BLaER1 (cell line): Measurements from ENCODE around the gene CFAP54.
"Not testable (repeated sequence)": the region's sequence is repeated elsewhere in the genome, so short reads cannot be mapped to it uniquely, and the experiment has no call there.

Source experiments
- H3K27ac ChIP-seq: shearing (Covaris generic); formaldehyde crosslinking; 2 replicates; pipeline ENCODE4 v1.8.1; 2022
- H3K27me3 ChIP-seq: shearing (Covaris generic); formaldehyde crosslinking; 2 replicates; pipeline ENCODE4 v1.8.1; 2022
- H3K36me3 ChIP-seq: shearing (Covaris generic); formaldehyde crosslinking; 2 replicates; pipeline ENCODE4 v1.8.1; 2022
- H3K4me1 ChIP-seq: shearing (Covaris generic); formaldehyde crosslinking; 2 replicates; pipeline ENCODE4 v1.8.1; 2022
- H3K4me2 ChIP-seq: shearing (Covaris generic); formaldehyde crosslinking; 2 replicates; pipeline ENCODE4 v1.8.1; 2022
- H3K4me3 ChIP-seq: shearing (Covaris generic); formaldehyde crosslinking; 2 replicates; pipeline ENCODE4 v1.8.1; 2022
- H3K9ac ChIP-seq: shearing (Covaris generic); formaldehyde crosslinking; 2 replicates; pipeline ENCODE4 v1.8.1; 2022
- H3K9me3 ChIP-seq: shearing (Covaris generic); formaldehyde crosslinking; 2 replicates; pipeline ENCODE4 v1.8.1; 2022
- H4K20me1 ChIP-seq: shearing (Covaris generic); formaldehyde crosslinking; 2 replicates; pipeline ENCODE4 v1.8.1; 2022
- Cebpa-rat ChIP-seq: shearing (Covaris generic); IDR thresholded peaks from 2 replicates; pipeline ENCODE4 v1.8.1; 2022

The CFAP54 gene

DNA sequence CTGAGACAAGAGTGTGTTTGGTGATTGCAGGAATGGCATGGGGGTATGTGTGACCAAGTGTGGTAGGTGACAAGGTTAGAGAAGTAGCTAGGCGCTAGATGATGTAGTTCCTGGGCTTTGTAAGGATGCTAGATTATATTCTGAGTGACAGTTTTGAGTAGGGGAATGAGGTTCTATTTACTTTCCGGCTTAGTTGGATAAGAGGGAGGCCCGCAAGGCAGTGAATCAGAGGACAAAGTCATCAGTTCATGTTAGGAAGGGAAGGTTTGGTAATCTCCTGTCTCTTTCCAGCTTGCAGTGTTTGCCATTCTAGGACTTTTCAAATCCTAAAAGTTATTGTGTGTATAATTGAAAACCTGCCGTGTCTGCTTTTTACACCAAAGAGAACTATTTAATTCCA lies 45.0 kb downstream of the CFAP54 start:
- Histone ChIP-seq H4K20me1 (no peaks in the 10 kb centered on the region), H3K4me2 (no peak overlapping the region), H3K27me3 (no peaks in the 10 kb centered on the region), H3K4me1 (no peaks in the 10 kb centered on the region), H3K4me3 (no peak overlapping the region), H3K9ac (no peak overlapping the region), H3K9me3 (no peaks in the 10 kb centered on the region), H3K27ac (no peak overlapping the region), H3K36me3 (no peaks in the 10 kb centered on the region)
- no peak for TF ChIP-seq Cebpa-rat

DNA sequence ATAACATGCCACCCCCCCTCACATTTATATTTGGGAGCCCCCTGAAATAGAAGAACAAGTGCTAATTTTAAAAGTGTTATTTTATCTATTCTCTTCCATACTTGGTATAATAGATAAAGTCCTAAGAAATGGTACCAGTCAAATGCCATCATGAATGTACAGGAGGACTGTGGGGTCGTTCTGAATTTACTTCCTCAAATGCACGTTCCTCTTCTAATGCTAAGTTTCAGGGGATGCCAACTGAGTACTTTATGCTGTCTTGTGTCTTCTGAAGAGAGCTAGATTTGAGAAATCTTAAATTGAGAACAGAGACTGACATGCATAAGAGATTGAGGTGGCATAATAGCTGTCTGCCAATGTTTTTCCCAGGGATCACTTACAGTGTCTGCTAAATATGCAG lies 59.0 kb downstream of the CFAP54 start:
- H3K4me1 ChIP-seq: peaks cover 11% of the 10 kb centered on the region
- no peaks in the 10 kb centered on the region for H3K36me3 ChIP-seq
- H3K9ac ChIP-seq: no peak overlapping the region
- no peaks in the 10 kb centered on the region for H3K27me3 ChIP-seq
- H3K4me2 ChIP-seq: no peak overlapping the region
- no peak overlapping the region for H3K27ac ChIP-seq
- peaks cover under 1% of the 10 kb centered on the region; the same call in 1 of the 2 replicates for H3K9me3 ChIP-seq
- no peak for TF ChIP-seq Cebpa-rat
- H4K20me1 ChIP-seq: no peaks in the 10 kb centered on the region
- H3K4me3 ChIP-seq: no peak overlapping the region

GRCh38 chr12:96549341-96549740 lies 60.0 kb downstream of the CFAP54 start:
- H3K9me3 ChIP-seq: no peaks in the 10 kb centered on the region
- H3K27me3 ChIP-seq: no peaks in the 10 kb centered on the region
- H4K20me1 ChIP-seq: no peaks in the 10 kb centered on the region
- no peak overlapping the region for H3K4me3 ChIP-seq
- H3K4me1 ChIP-seq: peaks cover 11% of the 10 kb centered on the region
- no peak overlapping the region for H3K4me2 ChIP-seq
- no peaks in the 10 kb centered on the region for H3K36me3 ChIP-seq
- H3K9ac ChIP-seq: no peak overlapping the region
- no peak overlapping the region for H3K27ac ChIP-seq
- no peak for TF ChIP-seq Cebpa-rat

DNA sequence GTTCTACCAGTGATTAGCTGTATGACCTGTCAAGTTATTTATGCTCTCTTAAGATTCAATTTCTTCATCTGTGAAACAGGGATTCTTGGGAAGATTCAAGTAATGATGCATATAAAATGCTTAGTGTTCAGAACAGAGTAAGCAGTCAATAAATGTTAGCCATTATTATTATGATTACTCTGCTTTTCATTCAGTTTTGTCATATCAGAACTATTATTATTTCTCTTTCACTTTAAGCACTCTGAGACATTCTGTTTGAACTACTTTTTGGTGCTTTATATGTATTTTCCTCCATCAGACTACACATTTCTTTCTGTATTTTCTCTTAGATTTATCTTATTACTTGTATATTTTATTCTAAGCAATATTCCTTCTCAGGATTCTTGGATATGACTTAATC lies 81.2 kb downstream of the CFAP54 start:
- no peaks in the 10 kb centered on the region for H3K9me3 ChIP-seq
- H3K4me2 ChIP-seq: no peak overlapping the region
- TF ChIP-seq Cebpa-rat: no peak
- H4K20me1 ChIP-seq: no peaks in the 10 kb centered on the region
- H3K27ac ChIP-seq: no peak overlapping the region
- H3K36me3 ChIP-seq: no peaks in the 10 kb centered on the region
- H3K4me1 ChIP-seq: no peaks in the 10 kb centered on the region
- no peaks in the 10 kb centered on the region for H3K27me3 ChIP-seq
- H3K9ac ChIP-seq: no peak overlapping the region
- H3K4me3 ChIP-seq: no peak overlapping the region

DNA sequence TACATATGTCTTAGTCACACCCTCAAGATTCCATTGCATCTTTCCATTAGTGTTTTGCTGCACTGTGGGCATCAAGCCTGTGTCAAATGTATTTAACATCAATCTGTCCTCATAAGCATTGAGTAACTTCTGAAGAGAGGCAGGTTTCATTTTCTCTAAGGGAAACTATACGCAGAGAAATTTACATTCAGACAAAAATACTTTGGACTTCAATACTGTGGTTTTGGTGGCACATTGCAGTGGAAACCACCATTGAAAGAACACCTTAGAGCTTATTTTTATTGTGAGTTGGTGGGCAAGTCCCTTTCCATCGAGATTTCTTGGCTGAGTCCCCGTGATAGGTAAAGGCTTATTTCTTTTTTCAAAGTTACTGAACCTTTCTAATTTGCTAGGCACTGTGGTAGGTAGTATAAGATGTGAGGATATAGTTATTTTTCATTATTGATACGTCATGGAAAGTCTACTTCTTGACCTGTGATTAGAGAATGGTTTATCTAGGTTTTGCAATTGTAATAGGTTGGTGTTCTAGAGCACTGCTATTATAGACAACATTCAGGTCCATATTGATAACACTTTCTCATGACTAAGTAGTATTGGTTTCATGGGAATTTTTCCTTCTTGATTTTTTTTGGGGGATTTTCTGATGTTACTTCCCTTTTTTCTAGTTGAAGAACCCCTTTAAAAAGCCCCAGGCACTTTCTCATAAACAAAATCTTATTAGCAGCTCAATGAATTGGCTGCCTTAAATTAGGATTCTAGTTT lies 81.9 kb downstream of the CFAP54 start:
- TF ChIP-seq Cebpa-rat: no peak
- H3K27me3 ChIP-seq: no peaks in the 10 kb centered on the region
- no peak overlapping the region for H3K4me3 ChIP-seq
- no peaks in the 10 kb centered on the region for H3K9me3 ChIP-seq
- H3K36me3 ChIP-seq: no peaks in the 10 kb centered on the region
- no peaks in the 10 kb centered on the region for H4K20me1 ChIP-seq
- H3K9ac ChIP-seq: no peak overlapping the region
- no peaks in the 10 kb centered on the region for H3K4me1 ChIP-seq
- H3K27ac ChIP-seq: no peak overlapping the region
- H3K4me2 ChIP-seq: no peak overlapping the region

GRCh38 chr12:96578526-96579125 lies 89.2 kb downstream of the CFAP54 start:
- Histone ChIP-seq H3K27ac (no peak overlapping the region), H3K4me2 (no peak overlapping the region), H3K9me3 (no peaks in the 10 kb centered on the region), H3K4me3 (no peak overlapping the region), H3K9ac (no peak overlapping the region), H3K4me1 (no peaks in the 10 kb centered on the region), H4K20me1 (no peaks in the 10 kb centered on the region), H3K27me3 (no peaks in the 10 kb centered on the region), H3K36me3 (no peaks in the 10 kb centered on the region)
- TF ChIP-seq Cebpa-rat: no peak

- Histone ChIP-seq H3K36me3 (no peaks in the 10 kb centered on the region), H3K27me3 (no peaks in the 10 kb centered on the region), H3K27ac (no peak overlapping the region), H3K9ac (no peak overlapping the region), H3K4me2 (no peak overlapping the region), H4K20me1 (no peaks in the 10 kb centered on the region), H3K4me3 (no peak overlapping the region), H3K4me1 (no peaks in the 10 kb centered on the region), H3K9me3 (no peaks in the 10 kb centered on the region)
- TF ChIP-seq Cebpa-rat: no peak
These were observed 96.6 kb downstream of the CFAP54 start for GRCh38 chr12:96585977-96586376.

GRCh38 chr12:96587691-96588090 lies 98.3 kb downstream of the CFAP54 start:
- Histone ChIP-seq H3K4me2 (no peak overlapping the region), H3K27ac (no peak overlapping the region)
- TF ChIP-seq Cebpa-rat: no peak

GRCh38 chr12:96590970-96591369 lies 101.6 kb downstream of the CFAP54 start:
- no peak overlapping the region for H3K9ac ChIP-seq
- no peak overlapping the region for H3K4me2 ChIP-seq
- H3K27ac ChIP-seq: no peak overlapping the region
- no peaks in the 10 kb centered on the region for H3K36me3 ChIP-seq
- H3K9me3 ChIP-seq: no peaks in the 10 kb centered on the region
- H3K4me3 ChIP-seq: no peak overlapping the region
- no peaks in the 10 kb centered on the region for H3K4me1 ChIP-seq
- H4K20me1 ChIP-seq: no peaks in the 10 kb centered on the region
- H3K27me3 ChIP-seq: no peaks in the 10 kb centered on the region
- no peak for TF ChIP-seq Cebpa-rat

More at GRCh38 chr12:96587691-96588090, 98.3 kb downstream of the CFAP54 start:
- no peaks in the 10 kb centered on the region for H3K4me1 ChIP-seq
- H3K9me3 ChIP-seq: no peaks in the 10 kb centered on the region
- no peak overlapping the region for H3K9ac ChIP-seq
- H3K4me3 ChIP-seq: no peak overlapping the region
- H3K27me3 ChIP-seq: no peaks in the 10 kb centered on the region
- H4K20me1 ChIP-seq: no peaks in the 10 kb centered on the region
- no peaks in the 10 kb centered on the region for H3K36me3 ChIP-seq

GRCh38 chr12:96604374-96604773 lies 115.0 kb downstream of the CFAP54 start:
- 0 out of 2 replicates have a peak, but pooled peaks cover 10% of the 10 kb centered on the region for H3K9me3 ChIP-seq
- H3K4me1 ChIP-seq, H3K4me2 ChIP-seq, H3K27ac ChIP-seq, H3K9ac ChIP-seq, H3K36me3 ChIP-seq, H4K20me1 ChIP-seq, H3K4me3 ChIP-seq, H3K27me3 ChIP-seq: not testable (repeated sequence)
